HCT116 (cell line): ENCODE results near the gene MLYCD.

Experiments used
- CBX3 ChIP-seq: IDR thresholded peaks from 2 replicates; pipeline ENCODE4 v1.6.1; 2012; ENCODE audit warnings: low read depth
- CTCF ChIP-seq, 3 experiments: fragments of 200-600 bp in 1 of 3; sonication (generic) in 1 of 3; IDR thresholded peaks in 2 of 3; conservative IDR thresholded peaks in 1 of 3; 2 replicates each; pipeline ENCODE4 v1.5.1; 2012 to 2017; ENCODE audit warnings: low read depth in 2 of 3, low read length in 2 of 3, antibody characterized with exemption in 1 of 3, borderline replicate concordance in 1 of 3, control low read depth in 1 of 3, mild to moderate bottlenecking in 1 of 3, mixed read lengths in 1 of 3, mixed run types in 1 of 3, moderate library complexity in 1 of 3; ENCODE audit not compliant: insufficient read depth in 1 of 3
- EZH2 ChIP-seq: fragments of 200-600 bp; sonication (generic); IDR thresholded peaks from 2 replicates; pipeline ENCODE4 v1.6.1; 2017; ENCODE audit warnings: antibody characterized with exemption, mixed run types
- EZH2phosphoT487 ChIP-seq: fragments of 200-600 bp; IDR thresholded peaks from 2 replicates; pipeline ENCODE4 v1.6.1; 2018; ENCODE audit warnings: antibody characterized with exemption, borderline replicate concordance
- FOSL1 ChIP-seq: IDR thresholded peaks from 2 replicates; pipeline ENCODE4 v1.6.1; 2012; ENCODE audit warnings: low read depth
- POLR2A ChIP-seq: IDR thresholded peaks from 2 replicates; pipeline ENCODE4 v1.7.0; 2011; ENCODE audit warnings: borderline replicate concordance; ENCODE audit not compliant: insufficient read depth, insufficient read length; ENCODE audit errors: extremely low read depth
- POLR2AphosphoS5 ChIP-seq: IDR thresholded peaks from 2 replicates; pipeline ENCODE4 v1.6.1; 2011; ENCODE audit warnings: mild to moderate bottlenecking, low read depth, low read length, moderate library complexity
- REST ChIP-seq: IDR thresholded peaks from 2 replicates; pipeline ENCODE4 v1.6.1; 2012; ENCODE audit warnings: low read depth
- SIN3A ChIP-seq: IDR thresholded peaks from 2 replicates; pipeline ENCODE4 v1.6.1; 2012; ENCODE audit warnings: low read depth
- ZNF274 ChIP-seq: fragments of 200-500 bp; sonication (Bioruptor generic); IDR thresholded peaks from 2 replicates; pipeline ENCODE4 v1.6.1; 2014; ENCODE audit warnings: mild to moderate bottlenecking, low read depth, low read length, inconsistent platforms

- TF ChIP-seq POLR2A (no peak), EZH2 (no peak), CTCF (IDR thresholded peaks at IDR 0.05 in 2 of 3, conservative IDR thresholded peaks at IDR 0.05 in 1 of 3; ENCODE audit: borderline replicate concordance in 1 of 3, insufficient read depth in 1 of 3, low read depth in 2 of 3, low read length in 2 of 3) (no peak), SIN3A (no peak), POLR2AphosphoS5 (no peak), FOSL1 (no peak), EZH2phosphoT487 (no peak), REST (no peak), CBX3 (no peak), ZNF274 (no peak)
Observed at GRCh38 chr16:83968891-83969649, 70.2 kb downstream of the MLYCD start.
